NOMO-1 (cell line): ENCODE measurements around the gene CD300LF.

Source experiments
- DNase-seq, 2 experiments: peaks; one replicate each; lab custom pipeline; 2025; ENCODE audit not compliant: unreplicated experiment in 2 of 2; lab: John Stamatoyannopoulos, UW

The CD300LF gene

DNA sequence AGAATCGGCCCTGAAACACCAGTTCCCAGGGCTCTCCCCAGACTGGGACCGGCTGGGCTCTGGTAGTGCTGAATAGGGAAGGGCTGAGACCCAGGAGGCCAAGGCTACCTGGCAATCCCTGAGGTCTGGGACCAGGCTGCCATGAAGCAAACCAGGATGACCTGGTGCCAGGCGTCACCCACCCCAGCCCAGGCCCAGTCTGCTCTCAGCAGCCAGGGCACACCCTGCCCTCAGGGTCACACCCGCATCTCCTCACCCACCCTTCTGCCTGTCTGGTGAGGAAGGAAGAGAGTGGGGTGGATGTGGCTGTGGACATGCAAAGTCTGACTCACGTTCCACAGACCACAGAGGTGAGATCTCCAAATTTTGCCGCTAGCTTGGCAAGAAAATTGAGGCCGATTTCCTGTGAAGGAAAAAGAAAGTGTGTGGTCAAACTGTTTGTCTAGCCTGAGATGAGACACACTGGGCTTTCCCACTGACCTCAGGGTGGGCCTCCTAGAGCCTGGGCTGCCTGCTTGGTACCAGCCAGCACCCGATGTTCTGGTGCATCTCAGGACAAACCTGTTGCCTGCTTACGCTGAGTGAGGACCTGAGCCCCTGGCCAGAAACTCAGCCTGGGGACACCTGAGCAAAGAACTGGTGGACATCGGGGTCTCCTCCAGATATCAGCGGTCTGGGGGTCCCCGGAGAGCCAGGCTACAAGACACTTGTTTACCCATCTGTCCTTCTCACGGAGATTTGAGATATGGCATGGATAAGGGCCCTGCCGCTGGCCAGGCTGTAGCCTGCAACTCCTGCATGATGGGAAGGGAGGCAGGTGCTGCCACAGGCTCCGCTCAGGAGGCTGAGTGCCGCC, 18.0 kb upstream of the CD300LF start:
- peak; percentile 24 to 64 for DNase-seq

GRCh38 chr17:74729866-74730265, 17.1 kb upstream of the CD300LF start:
- no peak for DNase-seq

- DNase-seq: no peak
These were observed 16.6 kb upstream of the CD300LF start for GRCh38 chr17:74729368-74729767.

GRCh38 chr17:74728702-74729075, 16.0 kb upstream of the CD300LF start:
- DNase-seq: no peak

DNA sequence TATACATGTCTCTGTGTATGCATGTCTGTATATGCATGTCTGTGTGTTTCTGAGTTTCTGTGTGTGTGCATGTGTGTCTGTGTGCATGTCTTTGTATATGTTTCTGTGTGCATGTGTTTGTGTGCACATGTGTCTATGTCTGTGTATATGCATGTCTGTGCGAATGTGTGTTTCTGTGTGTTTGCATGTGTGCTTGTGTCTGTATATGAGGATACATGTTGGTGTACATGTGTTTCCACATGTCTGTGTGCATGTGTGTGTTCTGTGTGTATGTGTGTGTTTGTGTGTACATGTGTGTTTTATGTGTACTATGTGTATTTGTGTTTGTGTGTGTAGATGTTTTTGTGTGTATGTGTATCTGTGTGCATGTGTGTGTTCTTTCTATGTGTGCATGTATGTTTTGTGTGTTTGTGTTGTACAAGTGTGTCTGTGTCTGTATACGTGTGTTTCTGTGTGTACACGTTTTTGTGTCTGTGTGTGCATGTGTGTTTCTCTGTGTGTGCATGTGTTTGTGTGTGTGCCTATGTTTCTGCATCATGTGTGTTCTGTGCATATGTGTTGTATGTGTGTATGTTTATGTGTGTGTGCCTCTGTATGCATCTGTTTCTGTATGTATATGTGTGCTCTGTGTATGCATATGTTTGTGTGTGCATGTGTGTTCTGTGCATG, 15.4 kb upstream of the CD300LF start:
- DNase-seq: no peak

- no peak for DNase-seq
These were observed 12.4 kb upstream of the CD300LF start for GRCh38 chr17:74725111-74725510.

GRCh38 chr17:74723891-74724290, 11.2 kb upstream of the CD300LF start:
- DNase-seq: no peak

DNA sequence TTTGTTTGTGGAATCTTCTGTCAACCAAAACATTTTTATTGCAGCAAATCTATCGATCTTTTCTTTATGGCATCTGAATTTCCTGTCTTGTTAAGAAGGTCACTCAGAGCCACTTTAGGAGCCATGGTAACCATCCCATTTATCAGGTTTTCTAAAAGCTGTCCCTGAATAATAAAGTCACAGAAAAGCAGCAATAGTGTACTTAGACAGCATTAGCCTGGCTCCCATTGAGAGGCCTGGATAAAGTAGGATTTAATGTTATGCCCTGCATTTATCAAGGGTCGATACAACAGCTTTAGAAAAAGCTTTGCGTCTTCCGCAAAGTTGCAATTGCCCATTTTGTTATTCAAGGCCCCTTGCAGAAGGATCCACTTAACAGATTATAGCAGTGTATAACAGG, 10.1 kb upstream of the CD300LF start:
- no peak for DNase-seq

DNA sequence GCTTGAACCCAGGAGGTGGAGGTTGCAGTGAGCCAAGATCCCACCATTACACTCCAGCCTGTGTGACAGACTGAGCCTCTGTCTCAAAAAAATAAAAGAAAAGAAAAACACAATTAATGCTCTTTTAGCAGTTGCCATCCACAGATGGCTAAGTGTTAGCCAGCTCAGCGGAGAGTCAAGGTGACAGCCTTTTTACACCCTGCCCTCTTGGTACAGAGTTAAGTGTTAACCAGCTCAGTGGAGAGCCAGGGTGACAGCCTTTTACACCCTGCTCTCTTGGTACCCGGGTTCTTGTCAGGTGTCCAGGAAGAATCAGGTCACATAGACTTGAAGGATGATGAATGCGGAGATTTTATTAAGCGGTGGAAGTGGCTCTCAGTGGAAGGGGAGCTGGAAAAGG, 7.8 kb upstream of the CD300LF start:
- DNase-seq: no peak

DNA sequence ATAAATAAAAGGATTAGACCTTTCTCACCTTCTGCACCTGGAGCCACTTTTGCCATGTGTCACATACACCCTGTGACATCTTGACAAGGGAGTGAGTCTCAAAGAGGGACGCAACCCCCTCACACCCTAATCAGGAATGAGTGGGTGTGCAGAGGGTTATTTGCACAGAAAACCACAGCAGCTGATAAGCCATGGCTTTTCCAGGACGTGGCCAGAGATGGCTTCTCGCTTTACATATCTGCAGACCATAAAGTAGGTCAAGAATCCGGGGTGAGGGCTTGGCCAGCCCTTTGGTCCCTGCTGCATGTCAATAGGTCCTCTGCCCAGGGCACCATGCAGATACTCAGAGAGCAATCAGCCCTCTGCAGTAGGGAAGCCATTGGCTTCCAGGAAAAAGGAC, 2.4 kb upstream of the CD300LF start:
- DNase-seq: no peak

DNA sequence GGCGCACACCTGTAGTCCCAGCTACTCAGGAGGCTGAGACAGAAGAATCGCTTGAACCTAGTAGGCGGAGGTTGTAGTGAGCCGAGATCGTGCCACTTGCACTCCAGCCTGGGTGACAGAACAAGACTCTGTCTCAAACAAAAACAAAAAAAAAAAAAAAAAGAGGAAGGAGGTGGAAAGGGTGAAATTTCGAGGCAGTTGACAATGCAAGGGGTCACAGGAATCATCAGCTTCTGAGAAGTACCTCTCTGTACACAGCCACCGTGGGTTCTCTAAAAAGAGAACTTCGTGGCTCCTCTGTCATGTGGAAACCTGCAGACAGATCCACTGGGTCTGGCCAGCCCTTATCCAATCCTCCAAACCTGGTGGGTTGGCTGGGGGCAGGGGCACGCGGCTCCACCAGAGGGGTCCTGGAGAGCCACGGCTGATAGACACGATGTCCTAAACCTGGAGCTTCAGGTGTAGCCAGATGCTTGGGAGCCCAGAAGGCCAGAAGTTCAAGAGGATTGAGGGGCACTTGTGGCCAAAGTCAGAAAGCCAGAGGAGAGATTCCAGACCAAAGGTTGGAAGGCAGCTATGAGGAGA, 540 bp upstream of the CD300LF start:
- peak in 1 of 2 experiments; percentile 57 for DNase-seq

GRCh38 chr17:74712301-74712700, 422 bp downstream of the CD300LF start:
- no peak for DNase-seq

DNA sequence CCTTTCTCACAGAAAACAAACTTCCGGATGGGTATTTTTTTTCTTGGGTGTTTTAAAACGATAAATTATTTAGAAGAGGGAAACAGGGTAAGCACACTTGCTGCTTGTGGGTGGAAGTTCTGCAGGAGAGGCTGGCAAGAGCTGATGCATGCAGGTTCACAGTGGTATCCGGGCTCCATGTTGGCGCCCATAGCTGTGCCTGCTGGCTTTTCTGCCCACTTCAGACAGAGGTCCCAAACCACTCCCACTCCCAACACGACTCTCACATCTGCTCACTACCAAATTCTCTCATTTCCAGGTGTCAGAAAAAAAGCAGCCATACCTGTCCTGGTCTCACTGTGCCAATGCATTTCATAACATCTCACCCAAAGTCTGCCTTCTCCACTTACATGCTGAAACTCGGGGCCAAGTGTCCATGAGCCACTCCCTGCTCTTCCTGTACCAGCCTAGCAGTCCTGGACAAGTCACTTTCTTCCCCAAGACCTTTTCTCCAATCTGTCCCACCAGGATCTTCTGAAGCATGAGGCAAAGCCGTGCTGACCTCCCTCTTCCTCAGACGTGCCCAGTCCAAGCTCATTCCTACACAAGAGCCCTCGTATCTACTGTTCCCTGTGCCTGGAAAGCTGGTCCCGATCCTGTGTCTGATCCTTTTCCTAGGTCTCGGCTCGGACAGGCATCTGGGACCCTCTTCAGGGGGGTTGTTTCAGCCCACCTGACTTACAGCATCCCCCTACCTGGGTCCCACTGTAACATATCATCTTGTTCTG, 1.5 kb downstream of the CD300LF start:
- no peak for DNase-seq

DNA sequence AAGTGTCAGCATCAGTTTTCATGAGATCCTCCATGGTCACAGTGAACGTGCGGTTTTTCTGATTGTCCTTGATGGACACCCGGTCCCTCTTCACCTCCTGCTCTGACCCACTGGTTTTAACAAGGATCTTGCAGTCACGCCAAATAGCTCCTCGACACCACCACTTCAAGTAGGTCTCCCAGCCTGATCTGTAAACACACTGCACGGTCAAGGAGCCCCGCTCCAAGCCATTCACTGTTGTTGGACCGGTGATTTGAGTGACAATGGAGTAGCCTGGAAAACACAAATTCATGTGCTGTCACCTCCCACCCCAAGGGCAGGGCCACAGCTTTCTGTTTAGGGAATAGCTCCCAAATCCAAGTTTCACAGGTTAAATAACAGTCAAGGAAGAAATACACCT, 8.2 kb downstream of the CD300LF start:
- no peak for DNase-seq

GRCh38 chr17:74703311-74703710, 9.4 kb downstream of the CD300LF start:
- no peak for DNase-seq

DNA sequence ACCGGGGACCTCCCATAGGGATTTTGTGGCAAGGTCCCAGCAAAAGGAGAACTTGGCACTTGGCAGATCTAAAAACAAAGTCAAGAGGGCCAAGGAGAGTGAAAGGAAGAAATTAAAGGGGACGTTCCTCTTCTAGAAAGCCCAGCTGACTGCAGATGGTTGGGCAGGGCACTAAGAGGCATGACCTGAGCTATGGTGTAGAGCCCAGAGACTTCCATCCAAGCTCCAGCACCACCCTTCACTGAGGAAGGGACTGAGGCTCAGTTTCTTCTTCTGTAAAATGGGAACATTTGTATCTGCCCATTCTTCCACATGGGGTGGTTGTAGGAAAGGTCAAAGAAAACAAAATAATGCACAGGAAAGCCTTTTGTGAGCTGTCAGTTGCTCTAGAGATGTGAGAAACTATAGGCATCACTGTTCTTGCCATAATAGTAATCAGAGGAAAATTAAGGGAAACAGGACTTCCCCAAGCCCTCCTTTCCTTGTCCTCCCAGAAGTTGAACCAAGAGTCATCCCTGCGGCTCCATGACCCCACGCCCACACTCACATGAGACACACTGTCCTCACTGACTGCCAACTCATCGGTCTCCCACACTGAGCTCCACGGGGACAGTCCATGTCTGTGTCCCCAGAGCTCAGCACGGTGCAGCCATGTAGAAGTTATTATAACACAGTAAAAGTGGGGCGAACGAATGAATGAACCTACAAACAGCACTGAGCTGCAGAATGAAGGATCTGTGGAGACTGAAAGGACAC, 10.4 kb downstream of the CD300LF start:
- no peak for DNase-seq

GRCh38 chr17:74699236-74699635, 13.5 kb downstream of the CD300LF start:
- DNase-seq: no peak

- no peak for DNase-seq
These were observed 14.7 kb downstream of the CD300LF start for GRCh38 chr17:74698069-74698468.

- no peak for DNase-seq
These were observed 15.2 kb downstream of the CD300LF start for GRCh38 chr17:74697515-74697914.

DNA sequence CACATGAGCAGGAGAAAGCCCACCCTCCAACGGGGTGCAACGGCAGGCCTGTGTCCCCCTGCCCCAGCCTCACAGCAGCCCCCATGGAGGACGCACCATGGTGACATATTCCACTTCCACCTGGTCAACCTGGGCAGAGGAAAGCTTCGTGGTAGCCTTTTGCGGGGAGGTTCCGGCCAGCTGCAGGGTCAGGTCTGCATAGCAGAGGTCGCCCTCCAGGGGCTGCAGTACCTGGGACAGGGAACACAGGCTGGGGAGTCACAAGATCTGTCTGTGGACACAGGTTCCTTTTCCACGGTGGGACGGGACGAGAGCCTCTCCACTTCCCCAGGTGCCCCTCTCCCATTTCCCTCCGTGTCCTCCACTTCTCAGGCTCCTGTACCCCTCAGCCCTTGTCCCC, 17.1 kb downstream of the CD300LF start:
- no peak for DNase-seq

- no peak for DNase-seq
These were observed 18.6 kb downstream of the CD300LF start for GRCh38 chr17:74694081-74694480.
